HG02588 (cell line): ENCODE data around the gene TRANK1.
"Not testable (repeated sequence)": the region's sequence is repeated elsewhere in the genome, so short reads cannot be mapped to it uniquely, and the experiment has no call there.

ENCODE experiments used
- ATAC-seq: cut with Tn5 transposase; IDR thresholded peaks from one replicate; pipeline ENCODE4 v1.9.1; 2021; ENCODE audit warnings: mild to moderate bottlenecking, moderate library complexity; ENCODE audit not compliant: unreplicated experiment

The TRANK1 gene

DNA sequence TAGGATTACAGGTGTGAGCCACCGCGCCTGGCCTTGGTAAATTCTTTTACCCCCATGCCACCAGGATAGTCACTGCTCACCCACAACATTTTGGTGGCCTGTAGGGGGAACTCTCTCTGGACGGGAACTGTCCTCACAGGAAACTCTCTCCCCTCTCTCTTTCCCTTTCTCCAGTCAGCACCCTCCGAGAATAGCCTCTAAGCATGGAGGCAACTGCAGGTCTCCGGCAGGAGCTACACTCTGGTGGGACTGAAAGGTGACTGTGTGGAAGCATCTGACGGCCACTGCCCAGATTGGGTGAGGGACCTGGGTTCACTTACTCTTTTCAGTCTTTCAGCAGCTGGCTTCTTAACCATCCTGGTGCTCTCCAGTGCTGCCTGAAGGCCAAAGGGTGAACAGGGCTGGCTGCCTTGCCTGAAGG is 21.3 kb downstream of the TRANK1 start:
- ATAC-seq: no peak

DNA sequence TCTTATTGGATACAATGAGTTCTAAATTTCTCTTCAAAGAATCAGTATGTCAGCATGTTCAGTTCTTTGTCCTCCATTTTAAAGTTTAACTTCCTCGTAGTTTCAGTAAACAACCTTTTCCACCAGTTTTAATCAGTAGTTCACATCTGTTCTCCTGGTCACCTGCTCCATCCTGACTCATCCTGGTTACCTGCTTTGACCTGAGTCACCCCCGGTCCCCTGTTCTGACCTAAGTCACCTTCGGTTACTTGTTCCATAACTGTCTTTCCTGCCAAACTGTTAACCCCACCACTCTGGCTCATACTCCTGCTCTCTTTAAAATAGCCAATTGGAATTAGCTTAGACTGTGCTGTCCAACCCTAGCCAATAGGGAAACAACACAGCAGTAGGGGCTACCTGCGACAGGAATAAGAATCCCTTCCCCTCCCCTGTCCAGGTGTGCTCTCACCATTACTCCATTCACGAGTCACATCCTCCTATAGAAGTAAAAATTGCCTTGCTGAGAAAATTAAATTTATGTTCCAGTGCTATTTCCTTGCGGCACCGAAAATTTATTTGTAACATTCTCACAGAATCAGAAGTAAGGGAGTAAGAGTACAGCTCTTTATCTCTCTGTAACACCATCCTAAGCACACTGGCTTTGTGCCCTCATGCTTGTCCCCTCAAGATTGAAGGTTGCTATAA is 23.8 kb downstream of the TRANK1 start:
- ATAC-seq: no peak

DNA sequence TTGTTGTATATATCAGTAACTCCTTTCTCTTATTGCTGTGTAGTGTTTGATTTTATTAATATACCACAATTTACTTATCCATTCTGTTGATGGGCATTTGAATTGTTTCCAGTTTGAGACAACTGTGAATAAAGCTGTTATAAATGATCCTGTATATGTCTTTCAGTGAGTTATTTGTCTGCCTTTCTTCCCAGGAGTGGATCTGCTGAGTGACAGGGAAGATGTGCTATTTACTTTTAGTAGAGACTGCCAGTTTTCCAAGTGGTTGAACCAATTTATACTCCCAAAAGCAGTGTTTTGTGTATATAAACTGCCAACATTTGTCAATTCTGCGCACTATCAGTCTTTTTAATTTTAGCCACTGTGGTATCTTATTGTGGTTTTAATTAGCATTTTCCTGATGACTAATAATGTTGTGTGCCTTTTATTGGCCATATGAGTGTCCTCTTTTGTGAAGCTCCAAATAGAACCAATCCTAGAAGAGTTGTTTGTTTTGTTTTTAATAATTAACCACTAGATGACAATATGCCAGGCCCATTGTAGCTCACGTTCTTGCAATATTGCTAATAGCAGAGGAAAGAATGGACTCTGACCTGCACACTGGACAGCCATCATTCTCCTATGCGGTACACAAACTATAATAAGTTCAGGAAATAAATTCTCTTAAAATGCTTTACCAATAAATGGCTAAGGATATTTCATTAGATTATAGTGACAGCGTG is 25.3 kb downstream of the TRANK1 start:
- no peak for ATAC-seq

DNA sequence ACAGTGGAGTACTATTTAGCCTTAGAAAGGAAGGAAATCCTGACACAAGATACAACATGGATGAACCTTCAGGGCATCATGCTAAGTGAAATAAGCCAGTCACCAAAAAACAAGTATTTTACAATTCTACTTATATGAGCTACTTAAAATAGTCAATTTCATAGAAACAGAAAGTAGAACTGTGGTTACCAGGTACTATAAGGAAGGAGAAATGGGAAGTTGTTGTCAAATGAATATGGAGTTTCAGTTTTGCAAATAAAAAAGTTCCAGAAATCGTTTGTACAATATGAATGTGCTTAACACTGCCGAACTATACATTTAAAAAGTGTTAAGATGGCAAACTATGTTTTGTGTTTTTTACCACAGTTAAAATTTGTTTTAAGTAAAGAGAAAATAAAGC is 26.8 kb downstream of the TRANK1 start:
- ATAC-seq: peak; percentile 94

DNA sequence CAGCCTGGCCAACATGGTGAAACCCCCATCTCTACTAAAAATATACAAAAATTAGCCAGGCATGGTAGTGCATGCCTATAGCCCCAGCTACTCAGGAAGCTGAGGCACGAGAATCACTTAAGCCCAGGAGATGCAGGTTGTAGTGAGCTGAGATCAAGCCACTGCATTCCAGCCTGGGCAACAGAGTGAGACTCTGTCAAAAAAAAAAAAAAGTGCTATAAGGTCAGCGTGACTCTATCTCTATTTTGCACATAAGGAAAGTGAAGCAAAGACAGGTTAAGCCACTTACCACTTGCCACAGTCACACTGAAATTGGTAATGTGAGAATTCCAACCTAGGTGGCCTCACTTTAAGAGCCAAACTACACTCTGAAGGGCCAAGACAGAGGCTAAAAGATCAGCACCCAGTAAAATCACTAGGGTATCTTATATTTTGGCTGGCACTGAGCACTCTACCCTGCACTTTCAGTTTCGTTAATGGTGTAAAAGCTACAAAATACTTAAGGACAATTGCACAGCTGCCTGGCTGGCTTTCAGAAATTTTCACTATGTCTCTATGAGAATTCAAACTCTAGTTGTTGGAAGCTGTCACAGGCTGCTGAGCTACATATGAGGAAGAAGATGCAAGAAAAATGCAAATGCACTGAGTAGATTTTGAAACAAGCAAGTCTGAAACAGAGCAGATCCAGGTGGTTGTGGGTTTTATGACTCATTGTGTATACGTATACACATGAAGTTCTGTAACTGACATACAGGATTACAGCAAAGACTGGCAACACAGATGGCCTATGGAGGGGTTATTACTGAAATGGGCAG is 32.7 kb downstream of the TRANK1 start:
- ATAC-seq: peak; percentile 94

DNA sequence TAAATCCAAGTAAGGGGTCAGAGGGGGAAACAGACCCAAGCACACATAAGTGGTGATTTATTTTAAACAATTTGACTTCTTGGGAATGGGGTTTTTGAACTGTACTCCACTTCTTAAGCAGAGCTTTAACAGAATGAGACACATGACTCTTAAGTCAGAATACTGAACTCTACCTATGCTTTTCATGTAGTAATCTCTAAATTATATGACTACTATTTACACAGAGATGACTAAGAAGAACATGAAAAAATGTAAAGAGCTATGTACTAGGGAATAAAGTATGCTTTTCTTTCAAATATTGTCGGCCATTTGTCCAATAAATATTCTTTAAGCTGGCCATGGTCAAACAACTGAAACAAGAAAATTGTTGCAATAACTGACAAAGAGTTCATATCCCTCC is 35.2 kb downstream of the TRANK1 start:
- ATAC-seq: no peak

DNA sequence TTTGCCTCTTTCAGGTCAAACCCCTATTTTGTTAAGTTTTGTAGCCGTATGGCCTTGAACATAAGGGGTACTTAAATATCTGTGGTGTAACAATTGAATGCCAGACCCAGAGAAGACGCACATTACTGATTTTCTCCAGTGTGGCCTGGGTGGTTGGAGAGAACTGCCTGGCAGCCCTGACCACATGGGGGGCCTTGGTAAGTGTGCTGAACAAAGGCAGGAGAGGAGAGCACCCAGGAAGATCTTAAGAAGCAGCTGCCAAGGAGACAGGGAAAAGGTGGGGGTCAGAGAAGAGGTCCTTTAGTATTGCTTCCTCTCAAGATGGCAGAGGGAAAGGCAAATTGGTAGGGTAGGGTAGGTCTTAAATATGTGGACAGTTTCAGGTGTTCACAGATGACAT is 35.7 kb downstream of the TRANK1 start:
- no peak for ATAC-seq

DNA sequence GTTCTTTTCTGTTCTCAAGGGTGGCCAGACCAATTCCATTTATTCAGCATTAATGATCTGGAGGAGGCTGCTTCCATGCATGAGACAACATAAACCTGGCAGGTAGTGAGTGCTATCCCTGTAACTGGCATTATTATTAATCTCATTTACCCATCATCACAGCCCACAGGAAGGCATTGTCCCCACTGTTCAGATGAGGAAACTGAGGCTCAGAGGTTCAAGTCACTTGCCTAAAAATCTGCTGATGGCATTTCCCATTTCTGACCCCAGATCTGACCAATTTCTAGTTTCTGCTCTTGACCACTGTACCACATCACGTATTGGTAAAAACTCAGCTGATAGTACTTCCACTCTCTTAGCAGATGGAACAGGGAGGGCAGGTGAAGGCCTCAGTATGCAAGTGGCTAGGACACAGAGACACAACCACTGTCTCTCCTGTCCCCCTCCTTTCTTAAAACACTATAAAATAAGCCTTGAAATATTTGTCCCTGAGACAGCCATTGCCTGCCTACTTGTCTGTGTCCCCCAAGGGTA is 36.1 kb downstream of the TRANK1 start:
- no peak for ATAC-seq

DNA sequence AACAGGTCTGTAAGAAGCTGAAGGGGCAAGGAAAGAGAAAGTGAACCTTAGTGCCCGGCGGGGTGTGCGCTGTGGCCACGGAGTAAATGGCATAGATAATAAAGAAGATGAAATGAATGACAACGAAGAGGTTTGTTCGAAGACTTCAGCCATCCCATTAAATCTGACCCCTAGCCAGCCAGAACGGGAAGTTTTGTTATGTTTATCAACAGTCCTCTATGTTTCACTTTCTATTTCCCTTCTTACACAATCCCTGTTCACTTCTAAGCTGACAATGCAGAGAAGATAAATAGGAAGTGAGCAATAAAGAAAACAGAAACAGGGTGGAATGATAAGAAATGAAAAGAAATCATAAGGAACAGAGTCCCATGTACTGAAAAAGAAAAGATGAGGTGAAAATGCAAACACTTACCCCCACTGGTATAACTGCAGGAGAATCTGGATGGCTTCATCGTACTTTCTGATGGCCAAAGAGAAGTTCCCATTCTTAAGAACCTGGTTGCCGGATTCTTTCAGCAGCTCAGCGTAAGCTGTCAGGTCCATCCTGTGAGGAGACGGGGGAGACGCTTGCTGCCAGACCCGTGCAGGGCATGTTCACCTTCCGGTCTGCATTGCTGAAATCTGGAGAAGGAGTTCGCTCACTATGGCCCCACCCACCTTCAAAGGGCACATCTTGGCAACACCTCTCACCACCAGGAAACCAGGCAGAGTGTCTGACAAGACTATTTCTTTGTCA is 36.8 kb downstream of the TRANK1 start:
- peak; percentile 23 for ATAC-seq

DNA sequence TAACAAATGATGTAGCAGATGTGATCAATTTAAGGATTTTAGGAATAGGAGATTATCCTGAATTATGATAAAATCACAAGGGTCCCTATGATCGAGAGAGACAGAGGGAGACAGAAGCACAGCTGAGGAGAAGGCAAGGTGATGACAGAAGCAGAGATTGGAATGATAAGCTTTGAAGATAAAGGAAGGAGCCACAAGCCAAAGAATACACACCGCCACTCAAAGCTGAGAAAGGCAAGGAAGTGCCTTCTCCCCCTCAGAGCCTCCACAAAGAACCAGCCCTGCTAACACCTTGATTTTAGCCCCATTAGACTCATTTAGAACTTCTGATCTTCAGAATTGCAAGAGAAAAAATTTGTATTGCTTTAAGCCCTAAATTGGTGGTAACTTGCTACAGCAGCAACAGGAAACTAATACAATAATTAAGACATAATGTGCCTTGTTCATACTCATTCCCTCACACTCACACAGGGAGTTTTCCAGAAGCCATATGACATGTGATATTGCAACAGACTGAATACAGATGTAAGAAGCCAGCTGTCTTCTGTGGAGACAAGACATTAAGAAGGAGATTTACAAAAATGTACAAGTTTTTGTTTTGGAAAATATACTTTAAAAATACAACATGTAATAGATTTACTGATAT is 38.2 kb downstream of the TRANK1 start:
- no peak for ATAC-seq

DNA sequence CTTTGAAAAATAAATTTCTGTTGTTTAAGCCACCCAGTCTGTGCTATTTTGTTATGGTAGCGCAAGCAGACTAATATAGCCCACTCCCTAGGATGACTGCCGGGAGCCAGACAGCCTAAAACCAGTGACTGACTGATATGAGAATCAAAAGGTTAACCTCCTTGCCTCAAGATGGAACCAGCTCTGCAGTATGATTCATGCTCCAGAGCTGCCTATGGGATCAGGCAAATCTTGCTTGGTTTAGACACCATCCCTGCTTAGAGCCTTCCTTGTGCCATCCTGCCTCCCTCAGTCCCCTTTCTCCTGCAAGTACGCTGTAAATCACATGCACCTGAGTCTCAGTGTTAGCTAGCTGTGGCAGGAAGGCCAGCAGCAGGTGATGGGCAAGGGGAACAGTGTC is 39.3 kb downstream of the TRANK1 start:
- ATAC-seq: no peak

DNA sequence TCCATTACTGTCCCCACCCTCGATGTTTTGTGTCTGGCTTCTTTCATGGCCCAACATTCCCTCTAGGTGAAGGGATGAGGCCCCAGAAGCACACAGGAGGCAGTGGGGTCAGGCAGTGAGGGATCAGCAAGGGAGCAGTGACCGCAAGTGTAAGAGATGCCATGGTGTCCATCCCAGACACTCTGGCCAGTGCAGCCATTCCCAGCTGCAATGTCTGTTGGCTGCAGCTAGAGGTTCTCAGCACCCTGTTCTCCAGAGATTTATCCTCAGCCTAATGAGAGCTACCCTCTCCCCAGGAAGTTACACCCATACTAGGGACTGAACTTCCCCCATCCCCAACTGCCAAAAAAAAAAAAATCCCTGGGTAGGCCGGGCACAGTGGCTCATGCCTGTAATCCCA is 40.2 kb downstream of the TRANK1 start:
- no peak for ATAC-seq

DNA sequence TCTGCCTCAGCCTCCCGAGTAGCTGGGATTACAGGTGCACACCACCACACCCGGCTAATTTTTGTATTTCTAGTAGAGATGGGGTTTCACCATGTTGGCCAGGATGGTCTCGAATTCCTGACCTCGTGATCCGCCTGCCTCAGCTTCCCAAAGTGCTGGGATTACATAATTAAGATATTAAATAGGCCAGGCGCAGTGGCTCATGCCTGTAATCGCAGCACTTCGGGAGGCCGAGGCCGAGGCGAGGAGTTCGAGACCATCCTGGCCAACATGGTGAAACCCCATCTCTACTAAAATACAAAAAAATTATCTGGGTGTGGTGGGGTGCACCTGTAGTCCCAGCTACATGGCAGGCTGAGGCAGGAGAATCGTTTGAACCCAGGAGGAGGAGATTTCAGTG is 40.8 kb downstream of the TRANK1 start:
- not testable (repeated sequence) for ATAC-seq

DNA sequence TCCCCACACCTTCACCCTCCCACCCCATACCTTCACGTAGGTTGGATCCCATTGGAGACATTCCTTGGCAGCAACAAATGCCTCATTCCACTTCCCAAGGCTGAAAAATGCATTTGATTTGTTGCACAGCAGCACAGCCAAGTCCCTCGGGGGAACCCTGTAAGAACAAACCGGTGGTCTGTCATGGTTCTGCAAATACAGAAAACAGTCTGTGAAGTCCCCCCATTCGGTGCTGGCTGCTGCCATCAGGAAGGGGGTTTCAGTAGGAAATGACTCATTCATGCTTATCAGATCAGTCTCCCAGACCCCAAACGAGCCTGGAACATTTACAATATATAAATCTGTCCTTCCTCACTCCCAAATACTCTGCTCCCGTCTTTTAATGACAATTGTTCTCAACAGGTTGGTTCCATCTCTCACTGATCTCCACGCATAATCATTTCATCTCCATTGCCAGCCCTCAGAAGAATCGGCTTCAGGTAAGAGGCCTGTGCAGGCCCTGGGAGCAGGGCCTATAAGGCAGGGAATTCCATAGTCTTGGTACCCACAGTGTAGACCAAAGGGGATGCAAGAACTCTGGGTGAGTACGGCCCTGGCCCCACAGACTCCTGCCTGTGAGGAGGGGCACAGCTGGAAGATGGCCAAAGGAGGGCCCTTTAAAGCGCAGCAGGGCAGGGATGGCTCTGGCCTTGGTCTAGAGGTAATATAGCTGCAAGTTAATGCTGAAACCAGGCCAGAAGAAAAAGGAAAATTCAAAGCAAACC is 41.6 kb downstream of the TRANK1 start:
- no peak for ATAC-seq

DNA sequence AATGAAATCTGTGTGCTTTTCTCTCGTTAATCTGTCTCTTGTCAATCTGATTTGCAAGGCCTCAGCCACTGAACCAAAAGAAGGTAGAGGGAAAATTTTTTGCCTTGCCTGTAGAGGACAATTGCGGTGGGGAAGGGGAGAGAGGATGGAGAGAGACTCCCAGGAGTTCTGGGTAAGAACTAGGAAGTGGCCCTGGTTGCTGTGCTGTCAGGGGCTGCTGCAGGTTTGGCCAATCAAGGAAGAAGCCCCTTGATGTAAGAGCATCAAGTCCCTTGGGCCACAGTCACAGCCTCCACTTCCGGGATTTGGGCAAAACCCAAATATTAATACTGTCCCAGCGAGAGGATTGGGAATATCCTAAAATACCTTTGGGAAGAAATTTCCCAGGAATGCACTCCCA is 43.3 kb downstream of the TRANK1 start:
- no peak for ATAC-seq

DNA sequence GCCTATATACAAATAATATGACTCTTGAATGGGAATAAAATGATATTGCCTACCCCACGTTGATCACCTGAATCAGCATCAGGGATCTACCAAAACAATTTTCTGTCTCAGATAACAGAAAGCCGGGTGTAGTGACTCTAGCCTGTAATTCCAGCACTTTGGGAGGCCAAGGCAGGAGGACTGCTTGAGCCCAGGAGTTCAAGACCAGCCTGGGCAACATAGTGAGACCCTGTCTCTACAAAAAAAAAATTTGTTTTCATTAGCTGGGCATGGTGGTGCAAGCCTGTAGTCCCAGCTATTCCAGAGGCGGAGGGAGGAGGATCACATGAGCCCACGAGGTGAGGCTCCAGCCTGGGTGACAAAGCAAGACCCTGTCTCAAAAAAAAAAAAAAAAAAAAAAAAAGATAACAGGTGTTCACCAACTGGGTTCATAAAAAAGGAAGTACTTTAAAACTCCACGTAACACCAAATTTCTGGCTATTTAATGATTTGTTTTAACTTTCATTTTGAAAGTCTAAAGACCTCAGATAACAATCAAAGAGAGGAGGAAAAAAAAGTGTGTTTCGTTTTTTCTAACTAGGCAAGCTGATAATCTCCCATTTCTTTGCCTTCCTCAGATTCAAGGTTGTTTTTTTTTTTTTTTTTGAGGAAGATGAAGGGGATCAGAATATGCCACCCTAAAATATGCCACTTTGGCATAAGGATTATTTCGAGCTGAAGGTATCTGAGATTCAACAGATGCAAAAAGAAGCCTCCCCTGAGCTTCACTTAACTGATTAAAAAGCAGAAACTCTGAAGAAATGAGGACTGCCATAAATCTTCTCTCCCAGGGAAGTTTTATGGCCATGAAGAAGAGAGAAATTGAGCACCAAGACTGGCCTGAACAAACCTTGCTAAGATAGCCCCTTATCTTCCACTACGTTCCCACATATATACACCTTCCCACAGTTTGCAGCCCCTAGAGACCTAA is 44.1 kb downstream of the TRANK1 start:
- ATAC-seq: no peak

DNA sequence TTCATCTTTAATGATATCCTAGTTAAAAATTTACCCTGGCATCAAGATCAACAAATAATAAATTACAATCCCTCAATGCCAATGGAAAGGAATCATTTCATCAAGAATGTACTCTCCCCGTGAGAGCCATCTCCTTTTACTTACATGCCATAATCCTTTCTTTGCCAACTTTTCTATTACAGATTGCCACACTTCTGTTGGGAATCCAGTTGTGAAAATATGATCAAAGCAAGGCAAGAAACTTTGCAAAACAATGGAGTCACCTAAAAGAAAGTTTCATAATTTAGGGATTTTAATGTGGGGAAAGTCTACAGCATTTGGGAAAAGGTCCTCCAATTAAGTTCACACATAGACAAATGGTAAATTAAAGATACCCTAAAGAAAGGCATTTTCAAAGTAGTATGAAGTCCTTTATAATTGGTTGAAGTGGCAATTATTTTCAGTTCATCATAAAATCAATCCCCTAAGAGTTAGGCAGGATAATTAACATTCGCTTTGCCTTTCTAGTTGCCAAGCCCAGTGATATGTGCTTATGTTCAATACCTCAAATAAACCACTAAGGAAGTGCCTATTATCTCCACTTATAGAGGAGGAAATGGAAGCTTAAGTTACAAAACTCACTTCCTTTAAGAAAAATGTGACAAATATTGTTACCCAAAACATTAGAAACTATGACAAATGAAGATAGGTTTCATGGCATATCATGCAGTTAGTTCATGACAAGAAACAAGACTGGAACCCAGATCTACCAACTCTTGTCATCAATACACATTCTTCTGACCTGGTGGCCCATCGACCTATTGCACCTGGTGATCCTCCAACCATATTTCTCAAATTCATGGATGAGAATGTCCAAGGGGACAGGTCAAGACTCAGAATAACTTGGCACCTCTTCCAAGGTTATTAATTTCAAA is 49.1 kb downstream of the TRANK1 start:
- no peak for ATAC-seq
